GM10266 (cell line): ENCODE results near the gene PRR15.

Source experiments
- DNase-seq: peaks from one replicate; pipeline ENCODE4 v3.0.0; 2012; ENCODE audit errors: extremely low spot score
- TF ChIP-seq, protein P1 (sequence below): IDR thresholded peaks from 2 replicates; pipeline ENCODE4 v1.5.1; 2012; ENCODE audit warnings: mild to moderate bottlenecking, low read depth; ENCODE audit not compliant: control insufficient read depth, insufficient read depth; ENCODE audit errors: missing control alignments

The PRR15 gene

GRCh38 chr7:29539471-29539870 is 24.2 kb upstream of the PRR15 start:
- no peak for DNase-seq

DNA sequence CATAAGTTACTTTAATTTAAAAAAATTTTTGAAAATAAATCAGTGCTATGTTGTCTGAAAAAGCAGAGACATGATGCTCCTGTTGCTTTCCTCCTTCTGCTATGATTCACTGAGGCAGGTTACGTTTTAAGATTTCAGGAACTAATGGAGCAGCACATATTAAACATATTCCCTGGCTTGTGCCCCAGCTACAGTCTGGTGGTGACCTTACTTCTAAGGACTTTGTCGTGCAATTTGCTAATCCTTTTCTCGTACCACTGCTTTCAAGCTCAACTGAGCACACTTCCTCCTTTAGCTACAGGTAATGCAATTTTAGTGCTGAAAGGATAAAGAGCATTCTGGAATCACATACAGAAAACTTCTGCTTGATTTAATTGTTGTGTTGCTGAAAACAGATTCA is 16.2 kb upstream of the PRR15 start:
- TF ChIP-seq, protein P1, sequence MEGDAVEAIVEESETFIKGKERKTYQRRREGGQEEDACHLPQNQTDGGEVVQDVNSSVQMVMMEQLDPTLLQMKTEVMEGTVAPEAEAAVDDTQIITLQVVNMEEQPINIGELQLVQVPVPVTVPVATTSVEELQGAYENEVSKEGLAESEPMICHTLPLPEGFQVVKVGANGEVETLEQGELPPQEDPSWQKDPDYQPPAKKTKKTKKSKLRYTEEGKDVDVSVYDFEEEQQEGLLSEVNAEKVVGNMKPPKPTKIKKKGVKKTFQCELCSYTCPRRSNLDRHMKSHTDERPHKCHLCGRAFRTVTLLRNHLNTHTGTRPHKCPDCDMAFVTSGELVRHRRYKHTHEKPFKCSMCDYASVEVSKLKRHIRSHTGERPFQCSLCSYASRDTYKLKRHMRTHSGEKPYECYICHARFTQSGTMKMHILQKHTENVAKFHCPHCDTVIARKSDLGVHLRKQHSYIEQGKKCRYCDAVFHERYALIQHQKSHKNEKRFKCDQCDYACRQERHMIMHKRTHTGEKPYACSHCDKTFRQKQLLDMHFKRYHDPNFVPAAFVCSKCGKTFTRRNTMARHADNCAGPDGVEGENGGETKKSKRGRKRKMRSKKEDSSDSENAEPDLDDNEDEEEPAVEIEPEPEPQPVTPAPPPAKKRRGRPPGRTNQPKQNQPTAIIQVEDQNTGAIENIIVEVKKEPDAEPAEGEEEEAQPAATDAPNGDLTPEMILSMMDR, result no peak
- DNase-seq, result no peak

More at GRCh38 chr7:29539471-29539870, 24.2 kb upstream of the PRR15 start:
- TF ChIP-seq, protein P1, result no peak

GRCh38 chr7:29548823-29549222 is 14.8 kb upstream of the PRR15 start:
- no peak for DNase-seq
- TF ChIP-seq, protein P1, result no peak

DNA sequence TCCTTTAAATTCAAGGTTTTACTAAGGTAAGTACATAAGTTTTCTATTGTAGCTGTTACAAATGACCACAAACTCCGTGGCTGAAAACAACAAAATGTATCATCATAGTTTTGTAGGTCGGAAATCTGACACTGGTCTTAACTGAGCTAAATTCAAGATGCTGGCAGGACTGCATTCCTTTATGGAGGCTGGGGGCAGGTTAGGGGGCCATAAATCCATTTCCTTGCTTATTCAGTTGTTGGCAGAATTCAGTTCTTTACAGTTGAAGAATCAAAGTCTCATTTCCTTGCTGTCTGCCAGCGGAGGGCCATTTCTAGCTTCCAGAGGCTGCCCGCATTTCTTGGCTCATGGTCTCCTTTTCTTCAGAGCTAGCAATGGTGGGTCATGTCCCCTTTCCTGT is 11.2 kb upstream of the PRR15 start:
- TF ChIP-seq, protein P1, result no peak
- no peak for DNase-seq

GRCh38 chr7:29555061-29555460 is 8.6 kb upstream of the PRR15 start:
- DNase-seq, result no peak
- TF ChIP-seq, protein P1, result no peak

GRCh38 chr7:29556405-29557195 is 7.0 kb upstream of the PRR15 start:
- no peak for DNase-seq

DNA sequence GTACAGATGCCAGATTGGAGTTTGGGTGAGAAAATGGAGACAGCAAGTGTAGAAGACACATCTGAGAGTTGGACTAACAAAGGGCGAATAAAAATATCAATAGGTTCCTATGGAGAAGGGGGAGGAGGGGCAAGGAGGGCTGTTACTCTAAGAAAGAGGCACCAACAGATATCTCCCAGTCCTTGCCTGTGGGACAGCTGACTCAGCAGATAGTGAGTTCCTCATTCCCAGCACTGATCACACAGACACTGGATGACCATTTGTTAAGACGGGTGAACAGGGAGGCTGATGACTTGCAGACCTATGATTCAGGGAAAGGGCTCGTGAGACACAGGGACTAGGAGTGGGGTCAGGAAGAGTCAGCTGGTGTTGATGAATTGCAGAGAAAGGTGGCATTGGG is 5.7 kb upstream of the PRR15 start:
- TF ChIP-seq, protein P1, result no peak
- no peak for DNase-seq

More at GRCh38 chr7:29556405-29557195, 7.0 kb upstream of the PRR15 start:
- TF ChIP-seq, protein P1, result no peak
